Nephron (organoid): ENCODE measurements around the gene SH3RF3.

Experiments used
- H3K27ac Mint-ChIP-seq, 3 experiments: 2 replicates each; pipeline ENCODE4 v1.8.0; 2020; ENCODE audit warnings: mixed read lengths in 3 of 3, mild to moderate bottlenecking in 2 of 3, moderate library complexity in 1 of 3
- H3K27me3 Mint-ChIP-seq: 2 replicates; pipeline ENCODE4 v1.8.0; 2021; ENCODE audit warnings: low read depth, mild to moderate bottlenecking, moderate library complexity, mixed read lengths
- H3K36me3 Mint-ChIP-seq: 2 replicates; pipeline ENCODE4 v1.8.0; 2020; ENCODE audit warnings: low read depth, mixed read lengths
- H3K4me1 Mint-ChIP-seq: 2 replicates; pipeline ENCODE4 v1.8.0; 2020; ENCODE audit warnings: mixed read lengths
- H3K4me3 Mint-ChIP-seq, 3 experiments: 2 replicates each; pipeline ENCODE4 v1.8.0; 2020; ENCODE audit warnings: mild to moderate bottlenecking in 3 of 3, mixed read lengths in 3 of 3, moderate library complexity in 2 of 3
- H3K9me3 Mint-ChIP-seq: 2 replicates; pipeline ENCODE4 v1.8.0; 2020; ENCODE audit warnings: mixed read lengths
- CTCF ChIP-seq, 3 experiments: fragments of 200-600 bp; sonication (generic); IDR thresholded peaks; one replicate each; pipeline ENCODE4 v1.5.0; 2021; ENCODE audit warnings: antibody characterized with exemption in 3 of 3; ENCODE audit not compliant: unreplicated experiment in 3 of 3

The SH3RF3 gene

DNA sequence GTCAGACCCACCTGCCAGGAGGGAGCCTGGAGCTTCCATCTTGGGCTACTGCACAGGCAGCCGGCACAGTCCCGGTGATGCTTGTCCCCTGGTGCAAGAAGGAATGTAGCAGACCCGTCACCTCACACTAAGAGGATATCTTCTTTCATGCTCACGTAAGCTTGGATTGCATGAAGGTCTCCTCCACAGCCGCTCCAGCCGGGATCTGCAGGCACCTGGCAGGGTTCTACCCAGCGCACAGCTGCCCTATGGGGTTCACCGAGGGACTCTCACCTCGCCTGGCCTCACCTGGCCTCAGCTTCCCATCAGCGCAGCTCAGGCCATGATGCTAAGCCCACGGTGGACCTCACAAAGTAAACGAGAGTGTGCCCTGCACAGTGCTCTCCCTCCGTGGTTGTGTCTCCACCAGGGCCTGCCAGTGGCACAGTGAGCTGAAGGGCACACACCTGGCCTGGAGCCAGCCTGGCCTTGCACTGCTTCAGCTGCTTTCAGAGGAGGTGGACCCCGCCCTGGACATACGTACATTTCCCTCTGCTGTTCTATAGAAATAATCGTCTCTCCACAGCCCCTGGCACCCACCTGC, 245.6 kb downstream of the SH3RF3 start:
- Mint-ChIP-seq H3K27me3 (peaks cover 10% of the 10 kb centered on the region), H3K36me3 (no peaks in the 10 kb centered on the region), H3K4me1 (peaks cover 11% of the 10 kb centered on the region), H3K4me3 (no peak overlapping the region), H3K9me3 (no peaks in the 10 kb centered on the region), H3K27ac (no peak overlapping the region)
- no peak for TF ChIP-seq CTCF (IDR thresholded peaks at IDR 0.05; ENCODE audit: unreplicated experiment in 3 of 3)

DNA sequence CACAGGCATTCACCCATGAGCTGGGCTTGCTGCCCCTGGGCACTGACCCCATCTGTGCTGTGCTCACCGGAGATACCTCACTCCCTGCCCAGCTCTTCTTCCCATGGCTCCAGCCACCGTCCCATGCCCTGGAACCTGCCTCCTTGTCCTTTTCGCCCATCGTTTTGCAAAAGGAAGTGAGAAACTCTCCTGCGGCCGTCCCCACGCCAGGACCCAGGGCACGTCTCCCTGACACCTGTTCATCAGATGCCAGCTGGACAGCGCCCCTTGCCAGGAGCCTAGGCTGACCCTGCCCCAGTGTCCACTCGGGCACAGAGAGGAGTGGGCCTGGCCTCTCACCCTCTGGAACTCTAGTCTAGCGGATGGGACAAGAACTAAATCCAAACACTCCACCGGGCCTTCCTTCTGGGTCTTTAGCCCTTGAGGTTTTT, 246.1 kb downstream of the SH3RF3 start:
- Mint-ChIP-seq H3K4me3 (no peak overlapping the region), H3K27me3 (peaks cover 12% of the 10 kb centered on the region), H3K4me1 (peaks cover 11% of the 10 kb centered on the region), H3K27ac (no peak overlapping the region), H3K36me3 (no peaks in the 10 kb centered on the region), H3K9me3 (no peaks in the 10 kb centered on the region)
- no peak for TF ChIP-seq CTCF (IDR thresholded peaks at IDR 0.05; ENCODE audit: unreplicated experiment in 3 of 3)

GRCh38 chr2:109375656-109376055, 246.7 kb downstream of the SH3RF3 start:
- no peaks in the 10 kb centered on the region for H3K9me3 Mint-ChIP-seq

DNA sequence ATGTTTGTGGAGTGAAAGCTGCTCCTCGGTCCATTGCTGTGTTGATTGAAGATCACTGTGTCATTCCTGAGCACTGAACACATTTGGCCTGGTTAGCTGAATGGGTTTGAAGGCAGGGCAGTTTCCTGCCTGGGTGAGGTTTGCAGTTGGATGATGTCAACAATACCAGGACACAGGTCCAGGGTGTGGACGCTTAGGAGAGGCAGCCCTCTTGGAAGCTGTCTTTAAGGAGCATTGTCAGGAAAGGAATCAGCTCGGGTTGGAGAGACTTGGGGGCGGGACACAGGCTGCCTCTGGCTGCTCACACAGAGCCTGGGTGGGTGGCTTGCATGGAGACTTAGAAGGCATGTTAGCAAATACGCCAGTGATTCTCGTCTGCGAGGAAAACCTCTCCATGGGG, 247.1 kb downstream of the SH3RF3 start:
- Mint-ChIP-seq H3K27me3 (peaks cover 12% of the 10 kb centered on the region), H3K36me3 (no peaks in the 10 kb centered on the region), H3K4me3 (no peak overlapping the region), H3K4me1 (peaks cover 10% of the 10 kb centered on the region), H3K27ac (no peak overlapping the region), H3K9me3 (no peaks in the 10 kb centered on the region)
- no peak for TF ChIP-seq CTCF (IDR thresholded peaks at IDR 0.05; ENCODE audit: unreplicated experiment in 3 of 3)

More at GRCh38 chr2:109375656-109376055, 246.7 kb downstream of the SH3RF3 start:
- TF ChIP-seq CTCF (IDR thresholded peaks at IDR 0.05; ENCODE audit: unreplicated experiment in 3 of 3), result no peak
- Mint-ChIP-seq H3K4me3 (no peak overlapping the region), H3K4me1 (peaks cover 8% of the 10 kb centered on the region), H3K36me3 (no peaks in the 10 kb centered on the region), H3K27me3 (peaks cover 12% of the 10 kb centered on the region), H3K27ac (no peak overlapping the region)

GRCh38 chr2:109376796-109377495, 247.9 kb downstream of the SH3RF3 start:
- Mint-ChIP-seq H3K27me3 (peaks cover 15% of the 10 kb centered on the region), H3K36me3 (no peaks in the 10 kb centered on the region), H3K9me3 (no peaks in the 10 kb centered on the region), H3K27ac (no peak overlapping the region), H3K4me1 (peaks cover 19% of the 10 kb centered on the region), H3K4me3 (no peak overlapping the region)
- no peak for TF ChIP-seq CTCF (IDR thresholded peaks at IDR 0.05; ENCODE audit: unreplicated experiment in 3 of 3)

- Mint-ChIP-seq H3K36me3 (no peaks in the 10 kb centered on the region), H3K27me3 (peaks cover 18% of the 10 kb centered on the region), H3K4me3 (no peak overlapping the region), H3K27ac (no peak overlapping the region), H3K9me3 (no peaks in the 10 kb centered on the region), H3K4me1 (peaks cover 26% of the 10 kb centered on the region)
- no peak for TF ChIP-seq CTCF (IDR thresholded peaks at IDR 0.05; ENCODE audit: unreplicated experiment in 3 of 3)
Measured at GRCh38 chr2:109377976-109378375, 249.0 kb downstream of the SH3RF3 start.
